Neural cell (in vitro differentiated cells): ENCODE measurements around the gene ARHGAP25. TPM values are rescaled to one million over a fixed set of nuclear protein-coding genes. Genes with fewer than 3 reads are reported as not detected.

Source experiments
- H2AFZ ChIP-seq: fragments of 200-600, 300-800 bp; sonication (generic), shearing (Covaris generic); 2 replicates; pipeline ENCODE4 v1.6.0; 2014; ENCODE audit warnings: low read depth, mild to moderate bottlenecking, antibody characterized with exemption, low read length, moderate library complexity
- H3F3A ChIP-seq: fragments of 200-600 bp; shearing (Covaris generic); 2 replicates; pipeline ENCODE4 v1.6.1; 2016; ENCODE audit warnings: mild to moderate bottlenecking, moderate library complexity, mixed read lengths, antibody characterized with exemption, low read length; ENCODE audit not compliant: insufficient read depth, poor library complexity, severe bottlenecking
- H3K27ac ChIP-seq: fragments of 200-600, 300-800 bp; sonication (generic), shearing (Covaris generic); 2 replicates; pipeline ENCODE4 v1.5.1; 2014; ENCODE audit warnings: mild to moderate bottlenecking, low read length, moderate library complexity
- H3K27me3 ChIP-seq: fragments of 300-800, 200-600 bp; sonication (generic), shearing (Covaris generic); 2 replicates; pipeline ENCODE4 v1.6.0; 2014; ENCODE audit warnings: mild to moderate bottlenecking, low read depth, low read length, moderate library complexity; ENCODE audit not compliant: insufficient read depth
- H3K36me3 ChIP-seq: fragments of 300-800, 200-600 bp; sonication (generic), shearing (Covaris generic); 2 replicates; pipeline ENCODE4 v1.5.1; 2014; ENCODE audit warnings: mild to moderate bottlenecking, antibody characterized with exemption, low read length, moderate library complexity; ENCODE audit not compliant: insufficient read depth
- H3K4me2 ChIP-seq: fragments of 300-800, 200-600 bp; sonication (generic), shearing (Covaris generic); 2 replicates; pipeline ENCODE4 v1.6.0; 2014; ENCODE audit warnings: mild to moderate bottlenecking, low read length
- H3K4me3 ChIP-seq: fragments of 300-800, 200-600 bp; sonication (generic), shearing (Covaris generic); 2 replicates; pipeline ENCODE4 v1.5.1; 2014; ENCODE audit warnings: mild to moderate bottlenecking, low read length, moderate library complexity
- H3K79me2 ChIP-seq: fragments of 200-600 bp; shearing (Covaris generic); replicated peaks from 2 replicates; pipeline ENCODE4 v1.6.0; 2014; ENCODE audit warnings: mild to moderate bottlenecking, low read length, moderate library complexity; ENCODE audit not compliant: insufficient read depth
- H3K9ac ChIP-seq: fragments of 300-800, 200-600 bp; sonication (generic), shearing (Covaris generic); 2 replicates; pipeline ENCODE4 v1.6.1; 2016; ENCODE audit warnings: mild to moderate bottlenecking, low read length, mixed read lengths
- H3K9me2 ChIP-seq: fragments of 200-600 bp; shearing (Covaris generic); 2 replicates; pipeline ENCODE4 v1.6.1; 2016; ENCODE audit warnings: mild to moderate bottlenecking, low read length, mixed read lengths; ENCODE audit not compliant: insufficient read depth
- H3K9me3 ChIP-seq: fragments of 200-600, 300-800 bp; sonication (generic), shearing (Covaris generic); 2 replicates; pipeline ENCODE4 v1.6.1; 2016; ENCODE audit warnings: mild to moderate bottlenecking, mixed run types, low read length, moderate library complexity, mixed read lengths
- H4K20me1 ChIP-seq: fragments of 200-600 bp; shearing (Covaris generic); 2 replicates; pipeline ENCODE4 v1.6.1; 2016; ENCODE audit warnings: mild to moderate bottlenecking, mixed run types; ENCODE audit not compliant: insufficient read depth
- EP300 ChIP-seq: fragments of 450-650 bp; conservative IDR thresholded peaks from 2 replicates; pipeline ENCODE4 v1.6.1; 2014; ENCODE audit warnings: antibody characterized with exemption, mild to moderate bottlenecking, moderate library complexity; ENCODE audit not compliant: poor library complexity, severe bottlenecking
- EZH2 ChIP-seq: fragments of 200-600, 300-800 bp; shearing (Covaris generic), sonication (generic); IDR thresholded peaks from 2 replicates; pipeline ENCODE4 v1.6.1; 2014; ENCODE audit warnings: antibody characterized with exemption, low read length, borderline replicate concordance, mild to moderate bottlenecking; ENCODE audit not compliant: insufficient read depth, poor library complexity, severe bottlenecking
- MXI1 ChIP-seq: fragments of 450-650 bp; conservative IDR thresholded peaks from 2 replicates; pipeline ENCODE4 v1.6.1; 2014; ENCODE audit warnings: antibody characterized with exemption, mild to moderate bottlenecking; ENCODE audit not compliant: poor library complexity, severe bottlenecking
- POLR2AphosphoS5 ChIP-seq: IDR thresholded peaks from 2 replicates; pipeline ENCODE4 v1.6.1; 2012
- RAD21 ChIP-seq: fragments of 450-650 bp; conservative IDR thresholded peaks from 2 replicates; pipeline ENCODE4 v1.6.1; 2014; ENCODE audit warnings: antibody characterized with exemption, mild to moderate bottlenecking, moderate library complexity
- SMC3 ChIP-seq: fragments of 450-650 bp; conservative IDR thresholded peaks from 2 replicates; pipeline ENCODE4 v1.6.1; 2014; ENCODE audit warnings: antibody characterized with exemption, mild to moderate bottlenecking, moderate library complexity; ENCODE audit not compliant: poor library complexity
- TAF1 ChIP-seq: IDR thresholded peaks from 2 replicates; pipeline ENCODE4 v1.6.1; 2012; ENCODE audit warnings: low read depth
- polyA plus RNA-seq: library from polyadenylated mRNA; depleted of rRNA; stranded (reverse); fragments of >200 nt; gene quantifications from 2 replicates; pipeline ENCODE4 v1.2.3, GENCODE V29; 2014
- TF ChIP-seq, protein P1 (sequence below): IDR thresholded peaks from 2 replicates; pipeline ENCODE4 v1.6.1; 2012; ENCODE audit warnings: borderline replicate concordance
- TF ChIP-seq, protein P2 (sequence below): fragments of 450-650 bp; IDR thresholded peaks from 2 replicates; pipeline ENCODE4 v1.5.1; 2014; ENCODE audit warnings: antibody characterized with exemption, mild to moderate bottlenecking, moderate library complexity; ENCODE audit not compliant: poor library complexity, severe bottlenecking

The ARHGAP25 gene
- polyA plus RNA-seq, 1 donor from 2014 or later, result not detected

DNA sequence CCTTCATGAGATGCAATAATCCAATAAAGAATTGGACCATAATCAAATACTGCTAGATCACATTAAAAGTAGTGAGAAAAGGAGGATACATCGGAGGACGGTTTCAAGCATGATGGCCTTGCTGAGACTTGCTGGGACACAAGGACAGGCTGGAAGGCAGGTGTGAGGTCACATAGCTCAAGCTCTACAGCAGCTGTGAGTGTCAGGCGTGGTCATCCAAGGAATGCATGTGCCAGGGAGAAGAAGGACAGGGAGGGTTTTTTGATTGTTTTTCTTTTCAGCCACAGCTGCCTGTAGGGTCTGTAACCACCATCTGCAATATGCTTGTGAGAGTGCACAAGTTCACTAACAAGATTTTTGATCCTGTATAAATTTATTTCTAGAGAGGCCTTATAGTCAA is 79.0 kb downstream of the ARHGAP25 start:
- no peaks in the 10 kb centered on the region for H3K79me2 ChIP-seq
- TF ChIP-seq, protein P1, sequence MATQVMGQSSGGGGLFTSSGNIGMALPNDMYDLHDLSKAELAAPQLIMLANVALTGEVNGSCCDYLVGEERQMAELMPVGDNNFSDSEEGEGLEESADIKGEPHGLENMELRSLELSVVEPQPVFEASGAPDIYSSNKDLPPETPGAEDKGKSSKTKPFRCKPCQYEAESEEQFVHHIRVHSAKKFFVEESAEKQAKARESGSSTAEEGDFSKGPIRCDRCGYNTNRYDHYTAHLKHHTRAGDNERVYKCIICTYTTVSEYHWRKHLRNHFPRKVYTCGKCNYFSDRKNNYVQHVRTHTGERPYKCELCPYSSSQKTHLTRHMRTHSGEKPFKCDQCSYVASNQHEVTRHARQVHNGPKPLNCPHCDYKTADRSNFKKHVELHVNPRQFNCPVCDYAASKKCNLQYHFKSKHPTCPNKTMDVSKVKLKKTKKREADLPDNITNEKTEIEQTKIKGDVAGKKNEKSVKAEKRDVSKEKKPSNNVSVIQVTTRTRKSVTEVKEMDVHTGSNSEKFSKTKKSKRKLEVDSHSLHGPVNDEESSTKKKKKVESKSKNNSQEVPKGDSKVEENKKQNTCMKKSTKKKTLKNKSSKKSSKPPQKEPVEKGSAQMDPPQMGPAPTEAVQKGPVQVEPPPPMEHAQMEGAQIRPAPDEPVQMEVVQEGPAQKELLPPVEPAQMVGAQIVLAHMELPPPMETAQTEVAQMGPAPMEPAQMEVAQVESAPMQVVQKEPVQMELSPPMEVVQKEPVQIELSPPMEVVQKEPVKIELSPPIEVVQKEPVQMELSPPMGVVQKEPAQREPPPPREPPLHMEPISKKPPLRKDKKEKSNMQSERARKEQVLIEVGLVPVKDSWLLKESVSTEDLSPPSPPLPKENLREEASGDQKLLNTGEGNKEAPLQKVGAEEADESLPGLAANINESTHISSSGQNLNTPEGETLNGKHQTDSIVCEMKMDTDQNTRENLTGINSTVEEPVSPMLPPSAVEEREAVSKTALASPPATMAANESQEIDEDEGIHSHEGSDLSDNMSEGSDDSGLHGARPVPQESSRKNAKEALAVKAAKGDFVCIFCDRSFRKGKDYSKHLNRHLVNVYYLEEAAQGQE, result no peak
- TF ChIP-seq RAD21 (no peak), EP300 (no peak), TAF1 (no peak), SMC3 (no peak), MXI1 (no peak), POLR2AphosphoS5 (no peak), EZH2 (no peak)
- TF ChIP-seq, protein P2, sequence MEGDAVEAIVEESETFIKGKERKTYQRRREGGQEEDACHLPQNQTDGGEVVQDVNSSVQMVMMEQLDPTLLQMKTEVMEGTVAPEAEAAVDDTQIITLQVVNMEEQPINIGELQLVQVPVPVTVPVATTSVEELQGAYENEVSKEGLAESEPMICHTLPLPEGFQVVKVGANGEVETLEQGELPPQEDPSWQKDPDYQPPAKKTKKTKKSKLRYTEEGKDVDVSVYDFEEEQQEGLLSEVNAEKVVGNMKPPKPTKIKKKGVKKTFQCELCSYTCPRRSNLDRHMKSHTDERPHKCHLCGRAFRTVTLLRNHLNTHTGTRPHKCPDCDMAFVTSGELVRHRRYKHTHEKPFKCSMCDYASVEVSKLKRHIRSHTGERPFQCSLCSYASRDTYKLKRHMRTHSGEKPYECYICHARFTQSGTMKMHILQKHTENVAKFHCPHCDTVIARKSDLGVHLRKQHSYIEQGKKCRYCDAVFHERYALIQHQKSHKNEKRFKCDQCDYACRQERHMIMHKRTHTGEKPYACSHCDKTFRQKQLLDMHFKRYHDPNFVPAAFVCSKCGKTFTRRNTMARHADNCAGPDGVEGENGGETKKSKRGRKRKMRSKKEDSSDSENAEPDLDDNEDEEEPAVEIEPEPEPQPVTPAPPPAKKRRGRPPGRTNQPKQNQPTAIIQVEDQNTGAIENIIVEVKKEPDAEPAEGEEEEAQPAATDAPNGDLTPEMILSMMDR, result no peak

DNA sequence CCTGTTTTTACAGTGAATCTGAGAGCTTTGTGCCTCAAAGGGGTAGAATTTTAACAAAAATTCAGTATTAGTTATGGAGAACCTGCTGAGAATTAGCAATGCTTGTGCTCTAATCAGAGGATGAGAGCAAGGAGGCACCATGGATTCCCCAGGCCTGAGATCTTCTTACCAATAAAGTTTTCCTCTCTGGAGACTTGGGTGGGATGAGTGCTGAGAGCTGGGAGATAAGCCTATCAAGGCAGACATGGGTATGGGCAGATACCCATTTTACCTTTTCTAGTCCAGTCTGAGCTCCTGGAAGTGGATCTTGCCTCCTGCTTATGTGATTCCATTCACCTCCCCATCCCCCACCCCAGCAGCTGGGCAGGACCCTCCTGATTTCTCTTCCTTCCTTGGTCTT is 82.7 kb downstream of the ARHGAP25 start:
- Histone ChIP-seq H3K4me3 (no peak overlapping the region), H3K9me3 (no peaks in the 10 kb centered on the region), H3F3A (no peaks in the 10 kb centered on the region), H3K27me3 (no peaks in the 10 kb centered on the region), H3K27ac (no peak overlapping the region), H3K79me2 (no peaks in the 10 kb centered on the region), H3K9ac (no peak overlapping the region), H3K36me3 (no peaks in the 10 kb centered on the region), H2AFZ (no peak overlapping the region), H3K9me2 (no peaks in the 10 kb centered on the region), H3K4me2 (no peak overlapping the region), H4K20me1 (no peaks in the 10 kb centered on the region)
- TF ChIP-seq TAF1 (no peak), RAD21 (no peak), EZH2 (no peak), SMC3 (no peak), MXI1 (no peak), POLR2AphosphoS5 (no peak), EP300 (no peak)
- TF ChIP-seq, protein P1, result no peak
- TF ChIP-seq, protein P2, result no peak

More for the DNA sequence above, 79.0 kb downstream of the ARHGAP25 start:
- Histone ChIP-seq H3K36me3 (no peaks in the 10 kb centered on the region), H3F3A (no peaks in the 10 kb centered on the region), H3K4me3 (no peak overlapping the region), H3K27ac (no peak overlapping the region), H4K20me1 (no peaks in the 10 kb centered on the region), H2AFZ (no peak overlapping the region), H3K9ac (no peak overlapping the region), H3K4me2 (no peak overlapping the region), H3K9me2 (no peaks in the 10 kb centered on the region), H3K27me3 (no peaks in the 10 kb centered on the region), H3K9me3 (no peaks in the 10 kb centered on the region)
